ENCODE data around the gene FXYD2. TPM values are rescaled to one million over a fixed set of nuclear protein-coding genes. Genes with fewer than 3 reads are reported as not detected.
A peak's percentile ranks its signal among the peaks of the same experiment; 100 is the strongest.

FXYD2 gene
- total RNA-seq (ENCODE audit: low replicate concordance) = 40.8 and 57.5 TPM in 2 replicates
- long read RNA-seq, transcript FXYD2-202 (6 exons, 571 nt) = major isoform, 9 of 10 reads
- long read RNA-seq, partial matches to known transcripts = 0 of 10 reads
- long read RNA-seq, other reads (novel, unspliced or antisense) = 1 of 10 reads

GRCh38 chr11:117824571-117825537 lies at the start of gene FXYD2:
Gene FXYD2, minus strand, starts transcription at chr11:117824744. Its CDS starts 66 bp downstream, at chr11:117824678.
- Mint-ChIP-seq H3K27ac (peak within 1 kb of the TSS; percentile 23), H3K27me3 (peaks cover 16% of the 10 kb centered on the region), H3K36me3 (no peaks in the 10 kb centered on the region), H3K4me1 (ENCODE audit: unreplicated experiment) (peaks cover 5% of the 10 kb centered on the region), H3K9me3 (no peaks in the 10 kb centered on the region), H3K4me3 (peak within 1 kb of the TSS; percentile 5)
- no peak for DNase-seq (ENCODE audit: extremely low spot score, unreplicated experiment)
- TF ChIP-seq, protein P1, sequence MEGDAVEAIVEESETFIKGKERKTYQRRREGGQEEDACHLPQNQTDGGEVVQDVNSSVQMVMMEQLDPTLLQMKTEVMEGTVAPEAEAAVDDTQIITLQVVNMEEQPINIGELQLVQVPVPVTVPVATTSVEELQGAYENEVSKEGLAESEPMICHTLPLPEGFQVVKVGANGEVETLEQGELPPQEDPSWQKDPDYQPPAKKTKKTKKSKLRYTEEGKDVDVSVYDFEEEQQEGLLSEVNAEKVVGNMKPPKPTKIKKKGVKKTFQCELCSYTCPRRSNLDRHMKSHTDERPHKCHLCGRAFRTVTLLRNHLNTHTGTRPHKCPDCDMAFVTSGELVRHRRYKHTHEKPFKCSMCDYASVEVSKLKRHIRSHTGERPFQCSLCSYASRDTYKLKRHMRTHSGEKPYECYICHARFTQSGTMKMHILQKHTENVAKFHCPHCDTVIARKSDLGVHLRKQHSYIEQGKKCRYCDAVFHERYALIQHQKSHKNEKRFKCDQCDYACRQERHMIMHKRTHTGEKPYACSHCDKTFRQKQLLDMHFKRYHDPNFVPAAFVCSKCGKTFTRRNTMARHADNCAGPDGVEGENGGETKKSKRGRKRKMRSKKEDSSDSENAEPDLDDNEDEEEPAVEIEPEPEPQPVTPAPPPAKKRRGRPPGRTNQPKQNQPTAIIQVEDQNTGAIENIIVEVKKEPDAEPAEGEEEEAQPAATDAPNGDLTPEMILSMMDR (conservative IDR thresholded peaks at IDR 0.05) = no peak

GRCh38 chr11:117873828-117874125 lies 49.2 kb upstream of the FXYD2 start:
- TF ChIP-seq, protein P1 (conservative IDR thresholded peaks at IDR 0.05) = no peak
- Mint-ChIP-seq H3K4me1 (ENCODE audit: unreplicated experiment) (peaks cover 64% of the 10 kb centered on the region), H3K27ac (peak overlapping the region; percentile 46), H3K9me3 (no peaks in the 10 kb centered on the region), H3K27me3 (peaks cover 55% of the 10 kb centered on the region), H3K4me3 (peak overlapping the region; percentile 58), H3K36me3 (peaks cover 3% of the 10 kb centered on the region)
- DNase-seq (ENCODE audit: extremely low spot score, unreplicated experiment) = peak; percentile 53

DNA sequence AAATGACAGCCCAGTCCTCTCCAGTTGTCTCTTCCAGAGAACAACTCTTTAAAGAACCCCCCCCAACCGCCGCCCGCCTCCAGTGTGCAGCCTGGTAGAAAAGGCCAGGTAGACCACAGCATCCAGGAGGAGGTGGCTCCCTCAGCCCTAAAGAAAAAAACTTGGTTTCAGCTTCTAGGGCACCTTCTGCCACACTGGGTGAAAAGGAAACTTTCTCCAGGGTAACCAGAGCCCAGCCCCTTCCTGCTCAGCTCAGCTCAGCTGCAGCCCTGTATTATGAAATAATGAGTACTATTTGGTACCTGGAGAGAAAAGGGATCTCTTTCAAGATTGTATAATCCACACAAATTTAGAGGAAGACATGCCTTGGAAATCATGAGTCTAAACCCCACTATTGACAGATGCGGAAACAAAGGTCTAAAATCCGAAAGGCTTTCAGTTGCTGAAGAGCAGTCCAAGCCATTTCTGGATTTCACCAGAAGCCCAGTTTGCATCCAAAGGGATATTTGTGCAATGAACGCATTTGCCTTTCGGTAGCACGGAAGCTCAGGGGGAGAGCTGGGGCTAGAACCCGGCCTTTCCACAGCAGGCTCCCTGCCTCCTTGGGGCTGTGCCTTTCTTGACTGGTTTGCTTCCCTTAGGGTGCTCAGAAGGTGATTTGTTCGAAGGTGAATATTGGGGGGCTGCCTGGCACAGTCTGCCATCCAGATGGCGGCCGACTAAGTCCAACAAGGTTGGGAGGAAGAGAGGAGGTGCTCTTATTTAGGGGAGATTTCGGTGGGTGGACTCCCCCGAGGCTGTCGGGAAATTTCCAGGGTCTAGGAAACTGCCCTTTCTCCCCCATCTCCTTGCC lies 48.7 kb upstream of the FXYD2 start:
- H3K27me3 Mint-ChIP-seq = peaks cover 52% of the 10 kb centered on the region

DNA sequence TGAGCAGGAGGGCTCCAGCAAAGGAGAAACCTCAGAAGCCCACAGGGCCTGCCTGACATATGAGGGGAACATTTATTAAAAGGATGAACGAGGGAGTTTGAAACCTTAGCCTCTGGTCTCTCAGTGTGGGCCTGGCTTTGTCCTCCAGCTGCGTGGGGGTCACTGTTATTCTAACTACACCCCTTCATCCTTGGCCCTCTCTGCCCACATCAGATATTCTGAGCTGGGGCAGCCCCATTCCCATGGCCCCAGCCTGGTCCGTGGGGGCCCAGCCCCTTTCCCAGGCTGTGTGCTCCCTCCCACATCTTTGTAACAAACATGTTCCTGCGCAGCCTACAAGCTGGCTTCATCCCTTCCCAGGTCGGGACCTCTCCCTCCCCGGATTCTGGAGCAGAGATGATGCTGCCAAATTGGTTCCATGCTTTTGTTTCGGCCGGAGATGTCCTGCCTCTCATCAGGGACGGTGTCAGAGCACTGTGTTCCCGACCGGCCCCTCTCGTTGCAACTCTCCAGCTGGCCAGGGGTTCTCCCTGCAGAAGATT lies 47.9 kb upstream of the FXYD2 start:
- H3K36me3 Mint-ChIP-seq = peaks cover 6% of the 10 kb centered on the region
- peak; percentile 61 for DNase-seq (ENCODE audit: extremely low spot score, unreplicated experiment)
- H3K27me3 Mint-ChIP-seq = peaks cover 46% of the 10 kb centered on the region
- TF ChIP-seq, protein P1 (conservative IDR thresholded peaks at IDR 0.05) = no peak
- peak overlapping the region; percentile 50 for H3K4me3 Mint-ChIP-seq
- H3K27ac Mint-ChIP-seq = no peak overlapping the region
- no peaks in the 10 kb centered on the region for H3K9me3 Mint-ChIP-seq
- H3K4me1 Mint-ChIP-seq (ENCODE audit: unreplicated experiment) = peaks cover 69% of the 10 kb centered on the region

More for the DNA sequence above, 48.7 kb upstream of the FXYD2 start:
- TF ChIP-seq, protein P1 (conservative IDR thresholded peaks at IDR 0.05) = no peak
- Mint-ChIP-seq H3K4me3 (peak overlapping the region; percentile 50), H3K27ac (peak overlapping the region; percentile 46), H3K36me3 (peaks cover 6% of the 10 kb centered on the region), H3K4me1 (ENCODE audit: unreplicated experiment) (peaks cover 70% of the 10 kb centered on the region), H3K9me3 (no peaks in the 10 kb centered on the region)
- no peak for DNase-seq (ENCODE audit: extremely low spot score, unreplicated experiment)

- Mint-ChIP-seq H3K9me3 (no peaks in the 10 kb centered on the region), H3K27me3 (peaks cover 38% of the 10 kb centered on the region), H3K27ac (no peak overlapping the region), H3K4me1 (ENCODE audit: unreplicated experiment) (peaks cover 62% of the 10 kb centered on the region), H3K36me3 (peaks cover 6% of the 10 kb centered on the region), H3K4me3 (no peak overlapping the region)
- TF ChIP-seq, protein P1 (conservative IDR thresholded peaks at IDR 0.05) = no peak
- DNase-seq (ENCODE audit: extremely low spot score, unreplicated experiment) = no peak
Measured at GRCh38 chr11:117871784-117872183, 47.2 kb upstream of the FXYD2 start.
